ENCODE data around the gene RAB44. TPM values are rescaled to one million over a fixed set of nuclear protein-coding genes. Genes with fewer than 3 reads are reported as not detected.
"Not testable (repeated sequence)": the region's sequence is repeated elsewhere in the genome, so short reads cannot be mapped to it uniquely, and the experiment has no call there.

Gene RAB44
- total RNA-seq, 1 donor from 2014 or later, result not detected

DNA sequence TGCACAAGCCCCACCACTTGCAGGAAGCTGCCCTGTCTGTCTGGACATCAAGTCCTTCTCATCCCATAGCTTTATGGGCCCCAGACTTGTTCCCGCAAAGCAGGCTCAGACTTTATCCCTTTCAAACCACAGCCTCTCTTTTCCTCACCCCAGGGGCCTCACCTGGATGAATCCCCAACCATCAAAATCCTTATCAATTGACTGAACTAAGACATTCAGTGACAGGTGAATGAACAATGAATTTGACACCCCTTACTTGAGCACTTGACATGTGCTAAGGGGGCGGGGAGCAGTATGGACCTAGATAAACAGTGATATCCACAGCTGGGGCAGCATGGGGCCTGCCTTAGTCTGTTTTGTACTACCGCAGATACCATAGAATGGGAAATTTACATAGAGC, 5.0 kb downstream of the RAB44 start:
- no peak for DNase-seq (ENCODE audit: low read depth)
- no peak overlapping the region for H3K4me3 ChIP-seq (ENCODE audit: low read depth, low read length)
- TF ChIP-seq, protein P1, sequence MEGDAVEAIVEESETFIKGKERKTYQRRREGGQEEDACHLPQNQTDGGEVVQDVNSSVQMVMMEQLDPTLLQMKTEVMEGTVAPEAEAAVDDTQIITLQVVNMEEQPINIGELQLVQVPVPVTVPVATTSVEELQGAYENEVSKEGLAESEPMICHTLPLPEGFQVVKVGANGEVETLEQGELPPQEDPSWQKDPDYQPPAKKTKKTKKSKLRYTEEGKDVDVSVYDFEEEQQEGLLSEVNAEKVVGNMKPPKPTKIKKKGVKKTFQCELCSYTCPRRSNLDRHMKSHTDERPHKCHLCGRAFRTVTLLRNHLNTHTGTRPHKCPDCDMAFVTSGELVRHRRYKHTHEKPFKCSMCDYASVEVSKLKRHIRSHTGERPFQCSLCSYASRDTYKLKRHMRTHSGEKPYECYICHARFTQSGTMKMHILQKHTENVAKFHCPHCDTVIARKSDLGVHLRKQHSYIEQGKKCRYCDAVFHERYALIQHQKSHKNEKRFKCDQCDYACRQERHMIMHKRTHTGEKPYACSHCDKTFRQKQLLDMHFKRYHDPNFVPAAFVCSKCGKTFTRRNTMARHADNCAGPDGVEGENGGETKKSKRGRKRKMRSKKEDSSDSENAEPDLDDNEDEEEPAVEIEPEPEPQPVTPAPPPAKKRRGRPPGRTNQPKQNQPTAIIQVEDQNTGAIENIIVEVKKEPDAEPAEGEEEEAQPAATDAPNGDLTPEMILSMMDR (conservative IDR thresholded peaks at IDR 0.05; ENCODE audit: low read depth, low read length), result no peak

DNA sequence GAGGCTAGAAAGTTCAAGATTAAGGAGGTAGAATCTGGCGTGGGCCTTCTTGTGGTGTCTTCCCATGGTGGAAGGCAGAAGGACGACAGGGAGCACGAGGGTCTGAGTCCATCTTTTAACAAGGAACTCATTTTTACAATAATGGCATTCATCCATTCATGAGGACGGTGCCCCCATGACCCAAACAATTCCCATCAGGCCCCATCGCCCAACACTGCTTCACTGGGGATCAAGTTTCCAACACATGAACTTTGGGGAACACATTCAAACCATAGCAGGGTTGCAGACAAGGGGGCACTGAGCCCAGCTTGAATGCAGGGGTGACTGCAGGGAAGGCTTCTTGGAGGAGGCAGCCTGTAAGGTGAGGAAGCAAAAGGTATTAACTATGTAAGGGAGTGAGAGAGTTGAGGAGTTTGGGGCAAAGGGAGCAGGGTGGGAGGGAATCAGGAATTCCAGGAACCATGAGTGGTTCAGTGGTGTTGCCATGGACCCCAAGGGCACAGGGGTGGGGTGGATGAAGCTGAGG, 5.5 kb downstream of the RAB44 start:
- H3K4me3 ChIP-seq (ENCODE audit: low read depth, low read length), result no peak overlapping the region
- TF ChIP-seq, protein P1 (conservative IDR thresholded peaks at IDR 0.05; ENCODE audit: low read depth, low read length), result no peak
- DNase-seq (ENCODE audit: low read depth), result no peak

DNA sequence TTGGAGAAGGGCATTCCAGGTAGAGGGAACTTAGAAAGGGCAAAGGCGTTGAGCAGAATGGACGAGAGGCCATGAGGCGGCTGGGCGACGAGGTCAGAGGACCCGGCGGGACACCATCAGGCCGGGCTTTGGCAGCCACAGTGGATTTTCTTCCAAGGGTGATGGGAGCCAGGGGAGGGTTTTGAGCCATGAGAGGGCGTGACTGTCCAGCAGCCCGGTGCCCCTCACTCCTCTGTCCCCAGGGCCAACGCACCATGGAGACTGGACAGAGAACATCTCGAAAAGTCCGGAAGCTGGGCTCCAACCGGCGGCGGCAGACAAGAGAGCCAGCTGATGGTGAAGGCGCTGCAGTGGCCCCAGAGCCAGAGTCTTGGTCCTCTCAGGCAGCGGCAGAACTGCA, 6.4 kb downstream of the RAB44 start:
- TF ChIP-seq, protein P1 (conservative IDR thresholded peaks at IDR 0.05; ENCODE audit: low read depth, low read length), result no peak
- no peak for DNase-seq (ENCODE audit: low read depth)
- no peak overlapping the region for H3K4me3 ChIP-seq (ENCODE audit: low read depth, low read length)

DNA sequence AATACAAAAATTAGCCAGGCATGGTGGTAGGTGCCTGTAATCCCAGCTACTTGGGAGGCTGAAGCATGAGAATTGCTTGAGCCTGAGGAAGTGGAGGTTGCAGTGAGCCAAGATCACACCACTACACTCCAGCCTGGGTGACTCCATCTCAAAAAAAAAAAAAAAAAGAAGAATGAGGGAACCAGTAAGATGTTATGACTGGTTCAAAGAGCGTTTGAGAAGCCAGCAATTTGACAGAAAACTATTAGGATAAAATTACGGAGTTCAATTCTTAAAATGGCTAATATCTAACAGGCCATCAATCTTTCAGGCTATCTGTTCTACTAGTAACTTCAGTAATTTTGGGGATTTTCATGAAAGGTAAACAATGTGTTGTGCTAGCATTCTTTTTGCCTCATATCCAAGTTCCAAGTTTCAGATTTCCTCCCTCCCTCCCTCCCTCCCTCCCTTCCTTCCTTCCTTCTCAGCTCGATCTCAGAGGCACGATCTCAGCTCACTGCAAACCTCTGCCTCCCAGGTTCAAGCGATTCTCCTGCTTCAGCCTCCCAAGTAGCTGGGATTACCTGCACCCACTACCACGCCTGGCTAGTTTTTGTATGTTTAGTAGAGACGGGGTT, 7.4 kb downstream of the RAB44 start:
- not testable (repeated sequence) for DNase-seq (ENCODE audit: low read depth)

DNA sequence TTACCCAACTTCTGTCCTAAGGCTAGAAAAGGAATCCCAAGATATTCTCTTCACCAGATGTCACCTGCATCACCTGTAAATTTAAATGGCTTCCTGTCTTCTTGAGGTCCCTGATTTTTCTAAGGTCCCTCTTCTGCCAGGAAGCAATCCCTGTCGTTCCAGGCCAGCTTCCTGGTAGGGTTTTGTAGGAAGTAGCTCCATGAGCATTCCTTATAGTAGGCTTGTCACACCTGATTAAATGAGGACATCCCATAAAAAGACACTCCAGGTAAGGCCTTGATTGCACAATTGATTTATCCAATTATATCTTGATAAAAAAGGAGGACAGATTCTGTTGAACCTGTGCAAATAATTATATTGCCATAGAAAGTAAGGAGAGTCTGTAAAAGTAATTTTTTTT, 8.7 kb downstream of the RAB44 start:
- TF ChIP-seq, protein P1 (conservative IDR thresholded peaks at IDR 0.05; ENCODE audit: low read depth, low read length), result no peak
- DNase-seq (ENCODE audit: low read depth), result no peak
- no peak overlapping the region for H3K4me3 ChIP-seq (ENCODE audit: low read depth, low read length)

More for the DNA sequence above, 7.4 kb downstream of the RAB44 start:
- not testable (repeated sequence) for H3K4me3 ChIP-seq (ENCODE audit: low read depth, low read length)

DNA sequence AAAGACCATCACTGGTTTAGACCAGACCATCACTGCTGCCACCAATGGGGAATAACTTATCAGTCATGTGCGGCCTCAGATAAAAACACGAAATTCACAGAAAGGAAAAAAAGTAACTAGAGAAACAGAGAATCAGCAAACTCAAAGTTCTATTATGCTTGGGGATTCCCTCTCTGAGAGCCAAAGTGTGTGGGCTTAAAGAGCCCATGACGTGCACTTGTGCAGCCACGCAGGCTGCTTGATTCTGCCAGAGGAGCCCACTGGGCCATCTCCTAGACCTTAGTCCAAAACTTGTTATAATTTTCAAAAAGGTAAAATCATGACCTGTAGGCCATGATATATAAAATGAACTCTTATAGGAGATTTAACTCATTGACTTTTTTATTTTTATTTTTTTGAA, 15.2 kb downstream of the RAB44 start:
- H3K4me3 ChIP-seq (ENCODE audit: low read depth, low read length), result no peak overlapping the region
- TF ChIP-seq, protein P1 (conservative IDR thresholded peaks at IDR 0.05; ENCODE audit: low read depth, low read length), result no peak
- no peak for DNase-seq (ENCODE audit: low read depth)

DNA sequence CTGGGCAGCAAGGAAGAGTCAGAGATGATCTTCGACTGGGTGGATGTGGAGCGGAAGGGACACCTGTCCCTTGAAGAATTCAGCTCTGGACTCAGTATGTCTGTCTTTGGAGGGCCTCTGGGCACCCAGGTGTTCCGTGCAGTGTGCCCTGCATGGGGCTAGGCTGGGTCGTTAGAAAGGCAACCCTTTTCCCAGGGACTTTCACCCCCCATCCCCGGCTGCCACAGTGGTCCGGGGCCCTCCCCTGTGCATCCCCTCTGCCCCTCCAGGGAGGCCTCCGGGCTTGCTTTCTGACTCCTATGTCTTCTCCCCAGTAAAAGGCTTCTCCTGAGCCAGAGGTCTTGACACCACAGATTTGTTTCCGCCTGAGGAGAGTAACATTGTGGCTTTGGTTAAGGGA, 16.2 kb downstream of the RAB44 start:
- TF ChIP-seq, protein P1 (conservative IDR thresholded peaks at IDR 0.05; ENCODE audit: low read depth, low read length), result no peak
- H3K4me3 ChIP-seq (ENCODE audit: low read depth, low read length), result no peak overlapping the region
- DNase-seq (ENCODE audit: low read depth), result no peak
